Activated CD4-positive, alpha-beta T cell treated with anti-CD3 and anti-CD28 coated beads, Interleukin-2, Interleukin-4, amounts not matched to agents 100 ng/mL and 50 ng/mL, durations not matched to agents 16 hours and 8 hours (primary cell): ENCODE data around the gene DNAH10.
A peak's percentile ranks its signal among the peaks of the same experiment; 100 is the strongest.

Experiments used
- DNase-seq: peaks from one replicate; pipeline ENCODE4 v3.0.0-alpha.2; 2020; ENCODE audit warnings: low spot score

Gene DNAH10

GRCh38 chr12:123972457-123973401 is 210.6 kb downstream of the DNAH10 start, which contains the start of the genes CCDC92 and ZNF664:
TSS of gene CCDC92 (minus strand) at chr12:123972831. CDS start at chr12:123944305, 28,526 bp downstream.
TSS of gene ZNF664 (plus strand) at chr12:123973215. CDS start at chr12:124012145, 38,930 bp downstream.
- peak; percentile 93 for DNase-seq

- DNase-seq = no peak
Measured at GRCh38 chr12:123973552-123974341, 211.6 kb downstream of the DNAH10 start.

GRCh38 chr12:123976227-123976826 is 214.2 kb downstream of the DNAH10 start:
- DNase-seq = no peak

GRCh38 chr12:123979566-123979965 is 217.5 kb downstream of the DNAH10 start:
- no peak for DNase-seq

- DNase-seq = no peak
Measured at GRCh38 chr12:123982269-123982668, 220.2 kb downstream of the DNAH10 start.

GRCh38 chr12:123983822-123984485 is 221.9 kb downstream of the DNAH10 start:
- peak; percentile 48 for DNase-seq

- DNase-seq = no peak
Measured at GRCh38 chr12:123984903-123985302, 222.8 kb downstream of the DNAH10 start.
